Measurements from ENCODE around the gene EXD2. TPM values are rescaled to one million over a fixed set of nuclear protein-coding genes. Genes with fewer than 3 reads are reported as not detected.

Gene EXD2
- polyA plus RNA-seq, 5 donors = 28.0 to 40.5 (median 33.6) TPM

- DNase-seq = no peak
Observed at GRCh38 chr14:69246331-69246730, 55.0 kb downstream of the EXD2 start.

GRCh38 chr14:69247676-69248440 lies 56.6 kb downstream of the EXD2 start:
- DNase-seq = no peak

- DNase-seq = no peak
Observed at GRCh38 chr14:69249603-69250002, 58.3 kb downstream of the EXD2 start.

- no peak for DNase-seq
Observed at GRCh38 chr14:69252851-69253250, 61.6 kb downstream of the EXD2 start.

GRCh38 chr14:69259168-69259526 lies 67.8 kb downstream of the EXD2 start:
- DNase-seq = no peak

GRCh38 chr14:69259527-69260189 lies 68.4 kb downstream of the EXD2 start, which contains the start of gene GALNT16:
Gene GALNT16 (plus strand): TSS chr14:69260158. CDS start chr14:69260291, 133 bp downstream.
- DNase-seq = no peak

GRCh38 chr14:69260190-69260860 lies 69.0 kb downstream of the EXD2 start:
- DNase-seq = peak in 1 of 2 donors; percentile 55

- DNase-seq = no peak
Observed at GRCh38 chr14:69260861-69261564, 69.7 kb downstream of the EXD2 start.

- DNase-seq = no peak
Observed at GRCh38 chr14:69261761-69262331, 70.5 kb downstream of the EXD2 start.

GRCh38 chr14:69262516-69262915 lies 71.2 kb downstream of the EXD2 start:
- DNase-seq = no peak

GRCh38 chr14:69263364-69263763 lies 72.1 kb downstream of the EXD2 start:
- no peak for DNase-seq

- no peak for DNase-seq
Observed at GRCh38 chr14:69263771-69264170, 72.5 kb downstream of the EXD2 start.

GRCh38 chr14:69266572-69267345 lies 75.5 kb downstream of the EXD2 start:
- no peak for DNase-seq

GRCh38 chr14:69267492-69267891 lies 76.2 kb downstream of the EXD2 start:
- DNase-seq = no peak

- no peak for DNase-seq
Observed at GRCh38 chr14:69268223-69268622, 76.9 kb downstream of the EXD2 start.

- DNase-seq = no peak
Observed at GRCh38 chr14:69268763-69269162, 77.5 kb downstream of the EXD2 start.

- no peak for DNase-seq
Observed at GRCh38 chr14:69269381-69269780, 78.1 kb downstream of the EXD2 start.

- no peak for DNase-seq
Observed at GRCh38 chr14:69270097-69270496, 78.8 kb downstream of the EXD2 start.

- no peak for DNase-seq
Observed at GRCh38 chr14:69270795-69271708, 79.8 kb downstream of the EXD2 start.

- DNase-seq = no peak
Observed at GRCh38 chr14:69274321-69274720, 83.0 kb downstream of the EXD2 start.
